Neural crest cell (in vitro differentiated cells): Measurements from ENCODE around the gene TIMP3. TPM values are rescaled to one million over a fixed set of nuclear protein-coding genes. Genes with fewer than 3 reads are reported as not detected.

Experiments
- DNase-seq: peaks from one replicate; pipeline ENCODE4 v3.0.0; 2021; ENCODE audit warnings: low read depth, mixed read lengths, low spot score
- H3K27ac Mint-ChIP-seq: one replicate; pipeline ENCODE4 v1.8.0; 2021; ENCODE audit warnings: mild to moderate bottlenecking, mixed read lengths; ENCODE audit not compliant: unreplicated experiment
- H3K27me3 Mint-ChIP-seq: 2 replicates; pipeline ENCODE4 v1.8.0; 2021; ENCODE audit warnings: low read depth, mild to moderate bottlenecking, mixed read lengths
- H3K36me3 Mint-ChIP-seq: 2 replicates; pipeline ENCODE4 v1.8.0; 2021; ENCODE audit warnings: low read depth, mild to moderate bottlenecking, mixed read lengths
- H3K4me1 Mint-ChIP-seq: 2 replicates; pipeline ENCODE4 v1.8.0; 2021; ENCODE audit warnings: mixed read lengths
- H3K4me3 Mint-ChIP-seq: one replicate; pipeline ENCODE4 v1.8.0; 2021; ENCODE audit warnings: mild to moderate bottlenecking, mixed read lengths
- H3K9me3 Mint-ChIP-seq: 2 replicates; pipeline ENCODE4 v1.8.0; 2021; ENCODE audit warnings: mixed read lengths
- total RNA-seq: library from RNA; stranded (reverse); gene quantifications from 2 replicates; pipeline ENCODE4 v1.2.1, GENCODE V29; 2021
- TF ChIP-seq, protein P1 (sequence below): fragments of 200-600 bp; sonication (generic); conservative IDR thresholded peaks from 2 replicates; pipeline ENCODE4 v1.5.0; 2021; ENCODE audit warnings: antibody characterized with exemption, mild to moderate bottlenecking

TIMP3 gene
- total RNA-seq, 1 donor from 2014 or later = 21.6 TPM

DNA sequence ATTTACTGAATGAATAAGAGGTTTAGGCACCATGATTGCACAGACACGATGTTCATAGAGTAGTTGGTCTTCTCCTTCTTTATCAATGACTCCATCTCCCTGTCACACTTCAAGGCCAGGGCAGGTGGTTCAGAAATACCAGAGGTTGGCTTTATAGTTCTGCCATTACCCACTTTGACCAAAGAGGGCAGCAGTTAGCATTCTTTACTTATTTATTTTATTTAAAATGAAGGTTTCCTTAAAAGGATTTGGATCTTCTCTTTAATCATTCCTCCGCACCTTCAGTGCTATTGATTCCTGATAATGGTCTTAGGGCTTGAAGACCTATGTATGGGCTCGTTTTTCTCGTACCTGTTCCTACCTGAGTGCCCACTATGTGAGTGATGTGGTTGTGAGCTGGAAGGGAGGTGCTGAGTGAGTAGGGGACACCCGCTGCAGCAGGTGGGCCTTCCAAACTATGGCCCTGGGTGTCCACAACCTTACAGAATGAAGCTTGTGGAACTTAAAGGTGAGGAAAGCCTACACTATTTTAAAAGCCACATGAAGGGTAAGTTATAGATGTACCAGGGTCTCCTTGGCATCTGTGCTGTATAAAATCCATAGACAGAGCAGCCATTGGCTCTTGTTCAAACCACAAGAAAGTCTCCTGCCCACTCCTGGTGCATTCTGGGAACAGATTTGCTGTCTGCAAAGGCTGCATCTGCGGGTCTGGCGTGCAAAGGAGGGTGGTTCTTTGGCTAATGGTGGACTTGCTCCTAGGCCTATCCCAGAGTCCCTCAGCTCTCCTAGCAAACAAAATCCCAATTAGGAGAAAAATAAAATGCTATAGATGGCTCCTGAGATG lies 35.0 kb downstream of the TIMP3 start:
- Mint-ChIP-seq H3K9me3 (no peaks in the 10 kb centered on the region), H3K27ac (no peak overlapping the region), H3K4me1 (peaks cover 25% of the 10 kb centered on the region), H3K4me3 (no peak overlapping the region), H3K27me3 (no peaks in the 10 kb centered on the region), H3K36me3 (no peaks in the 10 kb centered on the region)
- no peak for DNase-seq
- TF ChIP-seq, protein P1, sequence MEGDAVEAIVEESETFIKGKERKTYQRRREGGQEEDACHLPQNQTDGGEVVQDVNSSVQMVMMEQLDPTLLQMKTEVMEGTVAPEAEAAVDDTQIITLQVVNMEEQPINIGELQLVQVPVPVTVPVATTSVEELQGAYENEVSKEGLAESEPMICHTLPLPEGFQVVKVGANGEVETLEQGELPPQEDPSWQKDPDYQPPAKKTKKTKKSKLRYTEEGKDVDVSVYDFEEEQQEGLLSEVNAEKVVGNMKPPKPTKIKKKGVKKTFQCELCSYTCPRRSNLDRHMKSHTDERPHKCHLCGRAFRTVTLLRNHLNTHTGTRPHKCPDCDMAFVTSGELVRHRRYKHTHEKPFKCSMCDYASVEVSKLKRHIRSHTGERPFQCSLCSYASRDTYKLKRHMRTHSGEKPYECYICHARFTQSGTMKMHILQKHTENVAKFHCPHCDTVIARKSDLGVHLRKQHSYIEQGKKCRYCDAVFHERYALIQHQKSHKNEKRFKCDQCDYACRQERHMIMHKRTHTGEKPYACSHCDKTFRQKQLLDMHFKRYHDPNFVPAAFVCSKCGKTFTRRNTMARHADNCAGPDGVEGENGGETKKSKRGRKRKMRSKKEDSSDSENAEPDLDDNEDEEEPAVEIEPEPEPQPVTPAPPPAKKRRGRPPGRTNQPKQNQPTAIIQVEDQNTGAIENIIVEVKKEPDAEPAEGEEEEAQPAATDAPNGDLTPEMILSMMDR = peak; percentile 67

DNA sequence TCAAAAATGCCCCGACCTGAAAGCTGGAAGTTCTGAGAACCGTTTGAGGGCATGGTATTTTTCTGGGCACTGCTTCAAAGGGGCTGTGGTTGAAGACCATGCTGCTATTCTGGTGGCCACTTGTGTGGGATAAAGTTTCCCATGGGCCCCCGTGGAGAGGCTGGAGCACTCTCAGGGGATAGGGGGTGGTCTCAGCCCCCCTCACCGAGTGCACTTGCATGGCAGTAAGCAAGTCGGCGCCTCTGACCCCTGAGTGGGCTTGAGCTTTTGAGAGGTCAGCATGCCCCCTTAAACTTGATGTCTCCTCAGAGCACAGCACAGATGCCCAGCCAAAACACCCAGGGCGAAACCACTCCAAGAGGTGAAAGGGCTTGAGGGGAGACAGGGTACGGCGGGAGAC lies 35.6 kb downstream of the TIMP3 start:
- Mint-ChIP-seq H3K9me3 (no peaks in the 10 kb centered on the region), H3K4me3 (no peak overlapping the region)
- no peak for DNase-seq

DNA sequence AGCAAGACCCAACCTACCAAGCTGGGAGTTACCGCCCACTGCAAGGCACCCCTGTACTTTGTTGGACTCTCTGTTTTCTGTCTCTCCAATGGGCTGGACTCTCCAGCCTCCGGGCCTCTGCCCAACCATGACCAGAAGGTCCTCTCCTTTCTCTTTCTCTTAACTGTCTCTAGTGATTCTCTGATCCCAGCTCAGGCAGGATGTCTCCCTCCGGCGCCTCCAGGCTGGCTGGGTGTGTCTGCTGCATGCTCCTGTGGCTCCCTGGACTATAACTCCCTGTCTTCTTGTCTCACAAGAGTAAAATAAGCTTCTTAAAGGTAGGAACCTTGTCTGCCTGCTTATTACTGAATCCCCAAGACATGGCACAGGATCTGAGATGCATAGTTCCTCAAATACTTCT lies 36.3 kb downstream of the TIMP3 start:
- Mint-ChIP-seq H3K9me3 (no peaks in the 10 kb centered on the region), H3K4me1 (peaks cover 18% of the 10 kb centered on the region), H3K27ac (no peak overlapping the region), H3K27me3 (no peaks in the 10 kb centered on the region), H3K4me3 (no peak overlapping the region), H3K36me3 (no peaks in the 10 kb centered on the region)
- DNase-seq = no peak
- TF ChIP-seq, protein P1 = no peak

More for the DNA sequence above, 35.6 kb downstream of the TIMP3 start:
- no peak overlapping the region for H3K27ac Mint-ChIP-seq
- no peaks in the 10 kb centered on the region for H3K27me3 Mint-ChIP-seq
- peaks cover 18% of the 10 kb centered on the region for H3K4me1 Mint-ChIP-seq
- H3K36me3 Mint-ChIP-seq = no peaks in the 10 kb centered on the region
- TF ChIP-seq, protein P1 = no peak

DNA sequence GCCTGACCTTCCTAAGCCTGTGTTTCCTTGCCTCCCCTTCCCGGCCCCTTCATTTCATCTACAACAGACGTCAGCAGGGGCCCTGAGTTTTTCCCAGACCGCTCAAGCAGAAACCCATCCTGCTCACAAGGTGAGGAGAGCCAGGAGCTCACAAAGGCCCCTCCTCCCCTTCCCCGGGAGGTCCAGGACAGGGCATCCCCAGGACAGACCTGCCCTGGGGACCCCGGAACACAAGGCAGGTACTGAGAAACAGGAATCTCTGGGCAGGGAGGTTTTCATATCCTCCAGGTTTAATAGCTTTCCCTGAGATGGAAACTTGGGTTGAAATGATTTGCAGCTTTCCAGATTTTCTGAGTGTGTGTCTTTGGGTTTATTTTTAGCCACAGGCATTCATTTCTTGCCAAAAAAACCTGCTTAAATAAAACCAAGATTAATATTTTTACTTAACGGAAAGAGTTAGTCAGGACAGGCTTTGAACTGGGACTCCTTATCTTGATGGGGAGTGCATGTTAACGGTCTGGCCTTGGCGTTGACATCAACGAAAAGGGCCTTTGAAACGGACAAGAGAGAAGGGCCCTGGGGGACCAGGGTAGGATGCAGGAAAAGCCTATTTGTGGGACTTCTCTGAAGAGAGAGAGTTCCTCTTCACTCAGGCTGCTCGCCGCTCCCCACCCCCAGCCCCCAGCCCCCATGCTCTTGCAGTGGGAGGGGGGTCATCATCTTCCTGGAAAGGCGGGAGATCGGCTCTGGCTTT lies 38.5 kb downstream of the TIMP3 start:
- no peak overlapping the region for H3K4me3 Mint-ChIP-seq
- no peaks in the 10 kb centered on the region for H3K36me3 Mint-ChIP-seq
- H3K27ac Mint-ChIP-seq = peak overlapping the region; percentile 19
- H3K27me3 Mint-ChIP-seq = no peaks in the 10 kb centered on the region
- DNase-seq = no peak
- peaks cover 15% of the 10 kb centered on the region for H3K4me1 Mint-ChIP-seq
- TF ChIP-seq, protein P1 = no peak
- no peaks in the 10 kb centered on the region for H3K9me3 Mint-ChIP-seq

DNA sequence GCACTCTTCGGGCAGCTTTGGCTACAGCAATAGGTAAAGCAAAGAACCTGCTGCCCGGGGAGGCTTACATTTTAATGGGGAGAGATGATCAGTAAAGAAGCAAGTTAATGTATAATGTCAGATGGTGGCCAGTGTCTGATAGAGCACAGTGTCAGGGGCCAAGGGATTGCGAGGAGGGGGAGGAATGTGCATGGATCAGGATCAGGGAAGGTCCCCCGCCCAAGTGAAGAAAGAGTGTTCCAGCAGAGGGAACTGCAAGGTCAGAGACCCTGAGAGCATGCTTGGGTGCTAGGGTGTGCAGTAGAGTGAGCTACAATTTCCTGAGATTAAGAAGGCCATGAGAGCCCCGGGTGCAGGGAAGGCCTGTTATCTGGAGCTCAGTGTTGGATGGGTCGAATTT lies 39.7 kb downstream of the TIMP3 start:
- Mint-ChIP-seq H3K27me3 (no peaks in the 10 kb centered on the region), H3K9me3 (no peaks in the 10 kb centered on the region), H3K4me3 (no peak overlapping the region), H3K36me3 (no peaks in the 10 kb centered on the region), H3K27ac (no peak overlapping the region), H3K4me1 (peaks cover 12% of the 10 kb centered on the region)
- TF ChIP-seq, protein P1 = no peak
- DNase-seq = no peak
